ENCODE measurements around the gene DPP6. TPM values are rescaled to one million over a fixed set of nuclear protein-coding genes. Genes with fewer than 3 reads are reported as not detected.

DPP6 gene
- total RNA-seq, 1 donor from 2014 or later, result not detected

DNA sequence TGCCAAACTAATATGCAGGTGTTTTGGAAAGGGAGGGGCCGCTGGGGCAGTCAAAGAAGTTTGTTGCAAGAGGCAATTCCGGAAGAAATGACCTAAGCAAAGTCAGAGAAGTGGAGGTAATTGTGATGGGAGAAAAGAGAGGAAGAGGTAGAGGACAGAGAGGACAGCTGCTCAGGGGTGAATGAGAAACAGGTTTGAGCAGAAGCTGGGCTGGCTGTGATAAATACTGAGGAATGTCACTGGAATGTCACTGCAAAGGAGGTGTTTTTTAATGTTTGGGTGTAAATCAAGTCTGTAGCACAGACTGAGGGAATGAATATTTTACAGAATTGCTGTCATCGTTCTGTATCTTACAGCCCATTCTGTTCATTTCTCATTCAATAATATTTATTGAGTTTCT is 207.2 kb downstream of the DPP6 start:
- no peaks in the 10 kb centered on the region for H3K4me1 Mint-ChIP-seq (ENCODE audit: low read depth, unreplicated experiment)
- no peak overlapping the region for H3K27ac Mint-ChIP-seq (ENCODE audit: unreplicated experiment)
- H3K36me3 Mint-ChIP-seq (ENCODE audit: unreplicated experiment), result peaks cover 15% of the 10 kb centered on the region
- DNase-seq, result no peak
- H3K4me3 Mint-ChIP-seq (ENCODE audit: unreplicated experiment), result no peak overlapping the region
- peaks cover 2% of the 10 kb centered on the region for H3K27me3 Mint-ChIP-seq (ENCODE audit: unreplicated experiment)
- TF ChIP-seq CTCF (IDR thresholded peaks at IDR 0.05; ENCODE audit: partially characterized antibody, unreplicated experiment), result no peak
- H3K9me3 Mint-ChIP-seq (ENCODE audit: unreplicated experiment), result peaks cover 11% of the 10 kb centered on the region

DNA sequence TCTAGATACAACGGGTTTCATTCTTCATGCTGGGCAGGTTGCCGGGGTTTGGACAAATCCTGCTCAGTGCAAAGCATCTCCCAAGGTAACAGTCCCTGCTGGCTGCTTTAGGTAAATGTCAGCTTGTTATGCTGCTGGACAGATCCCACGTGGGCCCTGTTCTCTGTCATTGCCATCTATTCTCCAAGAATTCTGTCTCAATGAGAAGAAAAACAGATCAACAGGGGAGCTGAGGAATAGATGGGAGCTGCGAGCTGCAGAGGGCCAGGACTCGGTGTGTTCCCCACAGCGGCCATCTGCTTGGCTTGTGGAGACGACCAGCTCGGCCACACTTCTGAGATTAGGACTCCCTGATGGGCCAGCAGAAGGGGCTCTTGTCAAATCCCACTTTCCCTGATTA is 235.2 kb downstream of the DPP6 start:
- Mint-ChIP-seq H3K27ac (ENCODE audit: unreplicated experiment) (no peak overlapping the region), H3K4me3 (ENCODE audit: unreplicated experiment) (no peak overlapping the region), H3K4me1 (ENCODE audit: low read depth, unreplicated experiment) (no peaks in the 10 kb centered on the region), H3K27me3 (ENCODE audit: unreplicated experiment) (peaks cover 6% of the 10 kb centered on the region), H3K36me3 (ENCODE audit: unreplicated experiment) (no peaks in the 10 kb centered on the region), H3K9me3 (ENCODE audit: unreplicated experiment) (peaks cover 23% of the 10 kb centered on the region)
- no peak for TF ChIP-seq CTCF (IDR thresholded peaks at IDR 0.05; ENCODE audit: partially characterized antibody, unreplicated experiment)
- no peak for DNase-seq

DNA sequence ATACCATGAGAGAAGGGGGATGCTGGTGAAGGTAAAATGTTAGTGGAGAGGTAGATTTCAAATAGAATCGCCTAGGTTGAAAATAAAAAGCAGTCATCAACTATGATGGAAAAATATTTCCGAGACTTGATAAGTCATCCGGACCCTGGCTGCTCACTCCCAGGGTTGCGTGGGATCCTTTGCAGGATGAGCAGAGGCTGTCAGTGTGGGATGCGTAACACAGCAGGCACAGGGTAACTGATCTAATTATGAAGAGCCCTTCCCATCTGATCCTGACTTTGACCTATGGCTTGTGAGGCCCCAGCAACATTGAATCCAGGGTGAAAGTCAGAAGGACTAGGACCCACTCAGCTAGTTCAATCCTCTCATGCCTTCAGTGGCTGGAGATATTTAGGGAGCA is 236.9 kb downstream of the DPP6 start:
- H3K9me3 Mint-ChIP-seq (ENCODE audit: unreplicated experiment), result peaks cover 22% of the 10 kb centered on the region

GRCh38 chr7:154296443-154296842 is 244.2 kb downstream of the DPP6 start:
- Mint-ChIP-seq H3K27me3 (ENCODE audit: unreplicated experiment) (peaks cover 3% of the 10 kb centered on the region), H3K36me3 (ENCODE audit: unreplicated experiment) (no peaks in the 10 kb centered on the region), H3K27ac (ENCODE audit: unreplicated experiment) (no peak overlapping the region), H3K9me3 (ENCODE audit: unreplicated experiment) (peaks cover 23% of the 10 kb centered on the region), H3K4me3 (ENCODE audit: unreplicated experiment) (no peak overlapping the region), H3K4me1 (ENCODE audit: low read depth, unreplicated experiment) (no peaks in the 10 kb centered on the region)
- DNase-seq, result no peak
- TF ChIP-seq CTCF (IDR thresholded peaks at IDR 0.05; ENCODE audit: partially characterized antibody, unreplicated experiment), result no peak

More for the DNA sequence above, 236.9 kb downstream of the DPP6 start:
- no peak for DNase-seq
- H3K27me3 Mint-ChIP-seq (ENCODE audit: unreplicated experiment), result peaks cover 6% of the 10 kb centered on the region
- no peak overlapping the region for H3K27ac Mint-ChIP-seq (ENCODE audit: unreplicated experiment)
- no peak overlapping the region for H3K4me3 Mint-ChIP-seq (ENCODE audit: unreplicated experiment)
- no peaks in the 10 kb centered on the region for H3K4me1 Mint-ChIP-seq (ENCODE audit: low read depth, unreplicated experiment)
- no peak for TF ChIP-seq CTCF (IDR thresholded peaks at IDR 0.05; ENCODE audit: partially characterized antibody, unreplicated experiment)
- H3K36me3 Mint-ChIP-seq (ENCODE audit: unreplicated experiment), result no peaks in the 10 kb centered on the region

- Mint-ChIP-seq H3K27me3 (ENCODE audit: unreplicated experiment) (no peaks in the 10 kb centered on the region), H3K4me3 (ENCODE audit: unreplicated experiment) (no peak overlapping the region)
These were observed 247.5 kb downstream of the DPP6 start for GRCh38 chr7:154299736-154300135.

More at GRCh38 chr7:154299736-154300135, 247.5 kb downstream of the DPP6 start:
- TF ChIP-seq CTCF (IDR thresholded peaks at IDR 0.05; ENCODE audit: partially characterized antibody, unreplicated experiment), result no peak
- no peaks in the 10 kb centered on the region for H3K4me1 Mint-ChIP-seq (ENCODE audit: low read depth, unreplicated experiment)
- no peak for DNase-seq
- H3K36me3 Mint-ChIP-seq (ENCODE audit: unreplicated experiment), result peaks cover 10% of the 10 kb centered on the region
- no peak overlapping the region for H3K27ac Mint-ChIP-seq (ENCODE audit: unreplicated experiment)
- H3K9me3 Mint-ChIP-seq (ENCODE audit: unreplicated experiment), result peaks cover 35% of the 10 kb centered on the region

All from glutamatergic neuron (in vitro differentiated cells).